ENCODE data around the gene INPP4B.
"Not testable (repeated sequence)": the region's sequence is repeated elsewhere in the genome, so short reads cannot be mapped to it uniquely, and the experiment has no call there.

The INPP4B gene

GRCh38 chr4:142088906-142089305, 757.2 kb downstream of the INPP4B start:
- peak overlapping the region in 1 of 2 donors; percentile 13 for H3K27ac ChIP-seq
- DNase-seq (ENCODE audit: low spot score) = no peak
- TF ChIP-seq CTCF (IDR thresholded peaks at IDR 0.05) = no peak
- H3K4me3 ChIP-seq = no peak overlapping the region

- no peak overlapping the region for H3K27ac ChIP-seq
- no peak overlapping the region for H3K4me3 ChIP-seq
- no peak for TF ChIP-seq CTCF (IDR thresholded peaks at IDR 0.05)
- DNase-seq (ENCODE audit: low spot score) = no peak
These were observed 760.4 kb downstream of the INPP4B start for GRCh38 chr4:142085513-142086292.

GRCh38 chr4:142083264-142083663, 762.8 kb downstream of the INPP4B start:
- TF ChIP-seq CTCF (IDR thresholded peaks at IDR 0.05) = no peak
- H3K4me3 ChIP-seq = no peak overlapping the region
- H3K27ac ChIP-seq = no peak overlapping the region
- DNase-seq (ENCODE audit: low spot score) = no peak

- no peak for DNase-seq (ENCODE audit: low spot score)
- Histone ChIP-seq H3K27ac (no peak overlapping the region), H3K4me3 (no peak overlapping the region)
- TF ChIP-seq CTCF (IDR thresholded peaks at IDR 0.05) = no peak
These were observed 765.1 kb downstream of the INPP4B start for GRCh38 chr4:142081025-142081424.

- no peak for TF ChIP-seq CTCF (IDR thresholded peaks at IDR 0.05)
- Histone ChIP-seq H3K4me3 (no peak overlapping the region), H3K27ac (no peak overlapping the region)
- DNase-seq (ENCODE audit: low spot score) = no peak
These were observed 766.1 kb downstream of the INPP4B start for GRCh38 chr4:142079959-142080358.

GRCh38 chr4:142077048-142077447, 769.1 kb downstream of the INPP4B start:
- TF ChIP-seq CTCF (IDR thresholded peaks at IDR 0.05) = no peak
- no peak overlapping the region for H3K4me3 ChIP-seq

GRCh38 chr4:142068304-142068703, 777.8 kb downstream of the INPP4B start:
- H3K4me3 ChIP-seq; H3K27ac ChIP-seq; DNase-seq (ENCODE audit: low spot score): not testable (repeated sequence)

More at GRCh38 chr4:142077048-142077447, 769.1 kb downstream of the INPP4B start:
- no peak overlapping the region for H3K27ac ChIP-seq
- DNase-seq (ENCODE audit: low spot score) = no peak

- not testable (repeated sequence) for H3K4me3 ChIP-seq; H3K27ac ChIP-seq; DNase-seq (ENCODE audit: low spot score)
These were observed 779.5 kb downstream of the INPP4B start for GRCh38 chr4:142066562-142066961.

Measured in coronary artery (tissue), 2 donors.